WTC11 (cell line): ENCODE data around the gene C1orf159. TPM values are rescaled to one million over a fixed set of nuclear protein-coding genes. Genes with fewer than 3 reads are reported as not detected.

Experiments used
- ATAC-seq: fragments of 200-7000 bp; cut with Tn5 transposase; 2 replicates; pipeline ENCODE4 v1.10.0; 2021; ENCODE audit warnings: mild to moderate bottlenecking, moderate library complexity
- CTCF ChIA-PET: fragments of 300-600 bp; sonication (Branson Sonifier 250); formaldehyde crosslinking; loops from one replicate; lab custom pipeline; 2021; ENCODE audit warnings: antibody characterized with exemption; lab: Charles Lee
- POLR2A ChIA-PET: fragments of 350-600 bp; sonication (Branson Sonifier 250); formaldehyde crosslinking; loops from one replicate; lab custom pipeline; 2021; ENCODE audit warnings: antibody characterized with exemption; lab: Charles Lee
- DNase-seq: peaks from one replicate; pipeline ENCODE4 v3.0.0; 2021; ENCODE audit warnings: low spot score
- H3K27ac Mint-ChIP-seq: 2 replicates; pipeline ENCODE4 v1.8.0; 2021; ENCODE audit warnings: mixed read lengths
- H3K27me3 Mint-ChIP-seq: 2 replicates; pipeline ENCODE4 v1.8.0; 2021; ENCODE audit warnings: low read depth, mild to moderate bottlenecking, moderate library complexity, mixed read lengths
- H3K36me3 Mint-ChIP-seq: 2 replicates; pipeline ENCODE4 v1.8.0; 2021; ENCODE audit warnings: mixed read lengths
- H3K4me1 Mint-ChIP-seq: 2 replicates; pipeline ENCODE4 v1.8.0; 2022; ENCODE audit warnings: mixed read lengths
- H3K4me3 Mint-ChIP-seq: 2 replicates; pipeline ENCODE4 v1.8.0; 2021; ENCODE audit warnings: mild to moderate bottlenecking, moderate library complexity, mixed read lengths
- H3K9me3 Mint-ChIP-seq: 2 replicates; pipeline ENCODE4 v1.8.0; 2021; ENCODE audit warnings: mixed read lengths
- ATF1 ChIP-seq: sonication (generic); formaldehyde crosslinking; IDR thresholded peaks from 2 replicates; pipeline ENCODE4 v1.8.1; 2023; ENCODE audit warnings: mild to moderate bottlenecking, moderate library complexity, missing genetic modification reagents
- ELF4 ChIP-seq: sonication (generic); formaldehyde crosslinking; IDR thresholded peaks from 2 replicates; pipeline ENCODE4 v1.8.1; 2022; ENCODE audit warnings: low read depth, mild to moderate bottlenecking, moderate library complexity, missing genetic modification reagents
- ESRRA ChIP-seq: sonication (generic); formaldehyde crosslinking; IDR thresholded peaks from 2 replicates; pipeline ENCODE4 v1.8.1; 2022; ENCODE audit warnings: mild to moderate bottlenecking, missing genetic modification reagents, borderline replicate concordance
- ETV6 ChIP-seq: sonication (generic); formaldehyde crosslinking; IDR thresholded peaks from 2 replicates; pipeline ENCODE4 v1.8.1; 2022; ENCODE audit warnings: mild to moderate bottlenecking, missing genetic modification reagents
- GABPB1 ChIP-seq: sonication (generic); formaldehyde crosslinking; IDR thresholded peaks from 2 replicates; pipeline ENCODE4 v1.8.1; 2023; ENCODE audit warnings: mild to moderate bottlenecking, missing genetic modification reagents
- GRHL2 ChIP-seq: fragments of 250-450 bp; sonication (Bioruptor Pico); IDR thresholded peaks from 2 replicates; pipeline ENCODE4 v1.8.0; 2022; ENCODE audit warnings: mild to moderate bottlenecking, moderate library complexity; ENCODE audit not compliant: insufficient replicate concordance, severe bottlenecking
- HMGA2 ChIP-seq: fragments of 250-450 bp; sonication (Bioruptor Pico); IDR thresholded peaks from 2 replicates; pipeline ENCODE4 v1.4.0; 2021; ENCODE audit warnings: mild to moderate bottlenecking, moderate library complexity
- KAT7 ChIP-seq: sonication (generic); formaldehyde crosslinking; IDR thresholded peaks from 2 replicates; pipeline ENCODE4 v1.8.1; 2023; ENCODE audit warnings: missing genetic modification reagents, mild to moderate bottlenecking, borderline replicate concordance
- NFATC4 ChIP-seq: fragments of 250-450 bp; sonication (Bioruptor Pico); IDR thresholded peaks from 2 replicates; pipeline ENCODE4 v1.9.0; 2021; ENCODE audit warnings: mild to moderate bottlenecking
- NFYB ChIP-seq: sonication (generic); formaldehyde crosslinking; conservative IDR thresholded peaks from 2 replicates; pipeline ENCODE4 v1.8.0; 2022; ENCODE audit warnings: low read depth, missing genetic modification reagents
- NR2C2 ChIP-seq: sonication (generic); formaldehyde crosslinking; IDR thresholded peaks from 2 replicates; pipeline ENCODE4 v1.8.0; 2022; ENCODE audit warnings: mild to moderate bottlenecking, missing genetic modification reagents
- OVOL2 ChIP-seq: fragments of 250-450 bp; sonication (Bioruptor Pico); IDR thresholded peaks from 2 replicates; pipeline ENCODE4 v1.9.0; 2021; ENCODE audit warnings: mild to moderate bottlenecking, borderline replicate concordance
- SP1 ChIP-seq: sonication (generic); formaldehyde crosslinking; conservative IDR thresholded peaks from 2 replicates; pipeline ENCODE4 v1.8.1; 2022; ENCODE audit warnings: missing genetic modification reagents
- TCF7 ChIP-seq: sonication (generic); formaldehyde crosslinking; IDR thresholded peaks from 2 replicates; pipeline ENCODE4 v1.8.0; 2022; ENCODE audit warnings: mild to moderate bottlenecking, low read depth, missing genetic modification reagents, moderate library complexity
- ZBTB21 ChIP-seq: sonication (generic); formaldehyde crosslinking; IDR thresholded peaks from 2 replicates; pipeline ENCODE4 v1.8.1; 2023; ENCODE audit warnings: mild to moderate bottlenecking, missing genetic modification reagents, borderline replicate concordance
- ZNF317 ChIP-seq: sonication (generic); formaldehyde crosslinking; IDR thresholded peaks from 2 replicates; pipeline ENCODE4 v1.8.1; 2023; ENCODE audit warnings: low read depth, mild to moderate bottlenecking, moderate library complexity, missing genetic modification reagents, borderline replicate concordance
- ZNF671 ChIP-seq: fragments of 250-450 bp; sonication (Bioruptor Pico); IDR thresholded peaks from 2 replicates; pipeline ENCODE4 v1.8.0; 2021; ENCODE audit warnings: mild to moderate bottlenecking
- total RNA-seq: library from RNA; stranded (reverse); gene quantifications from 3 replicates; pipeline ENCODE4 v1.2.3, GENCODE V29; 2021
- TF ChIP-seq, protein P1 (sequence below): sonication (generic); formaldehyde crosslinking; IDR thresholded peaks from 2 replicates; pipeline ENCODE4 v1.8.1; 2023; ENCODE audit warnings: mild to moderate bottlenecking, moderate library complexity, missing genetic modification reagents
- TF ChIP-seq, protein P2 (sequence below): sonication (generic); formaldehyde crosslinking; IDR thresholded peaks from 2 replicates; pipeline ENCODE4 v1.8.0; 2023; ENCODE audit warnings: missing genetic modification reagents, mild to moderate bottlenecking, borderline replicate concordance
- TF ChIP-seq, protein P3 (sequence below): sonication (generic); formaldehyde crosslinking; IDR thresholded peaks from 2 replicates; pipeline ENCODE4 v1.8.0; 2023; ENCODE audit warnings: mild to moderate bottlenecking, missing genetic modification reagents

Gene C1orf159
- total RNA-seq, 1 experiment from 2014 or later, result 17.8 TPM

DNA sequence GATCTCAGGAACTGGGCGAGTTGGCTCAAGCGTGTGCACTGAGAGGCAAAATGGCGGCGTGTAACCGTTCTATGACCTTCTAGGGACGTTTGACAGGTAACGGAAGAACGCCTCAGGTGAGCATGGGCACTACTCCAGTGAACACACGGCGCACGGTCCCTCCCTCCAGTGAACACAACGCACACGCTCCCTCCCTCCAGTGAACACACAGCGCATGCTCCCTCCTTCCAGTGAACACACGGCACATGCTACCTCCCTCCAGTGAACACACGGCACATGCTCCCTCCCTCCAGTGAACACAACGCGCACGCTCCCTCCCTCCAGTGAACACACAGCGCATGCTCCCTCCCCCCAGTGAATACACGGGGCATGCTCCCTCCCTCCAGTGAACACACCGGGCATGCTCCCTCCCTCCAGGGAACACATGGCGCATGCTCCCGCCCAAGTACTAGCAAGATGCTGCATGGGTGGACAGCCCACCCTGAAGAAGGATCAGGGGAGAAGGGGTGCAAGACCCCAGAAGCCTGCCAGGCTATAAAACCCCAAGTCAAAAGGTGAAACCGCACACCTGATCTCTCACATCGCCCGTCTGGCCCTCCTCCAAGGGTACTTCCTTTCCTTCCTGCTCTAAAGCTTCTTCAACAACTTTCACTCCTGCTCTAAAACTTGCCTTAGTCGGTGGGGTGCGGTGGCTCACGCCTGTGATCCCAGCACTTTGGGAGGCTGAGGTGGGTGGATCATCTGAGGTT lies 3.5 kb downstream of the C1orf159 start (continued):
- TF ChIP-seq GRHL2 (CRISPR knock-in tag) (no peak), HMGA2 (CRISPR knock-in tag) (no peak)
- TF ChIP-seq, all 79 proteins: peak for 0

DNA sequence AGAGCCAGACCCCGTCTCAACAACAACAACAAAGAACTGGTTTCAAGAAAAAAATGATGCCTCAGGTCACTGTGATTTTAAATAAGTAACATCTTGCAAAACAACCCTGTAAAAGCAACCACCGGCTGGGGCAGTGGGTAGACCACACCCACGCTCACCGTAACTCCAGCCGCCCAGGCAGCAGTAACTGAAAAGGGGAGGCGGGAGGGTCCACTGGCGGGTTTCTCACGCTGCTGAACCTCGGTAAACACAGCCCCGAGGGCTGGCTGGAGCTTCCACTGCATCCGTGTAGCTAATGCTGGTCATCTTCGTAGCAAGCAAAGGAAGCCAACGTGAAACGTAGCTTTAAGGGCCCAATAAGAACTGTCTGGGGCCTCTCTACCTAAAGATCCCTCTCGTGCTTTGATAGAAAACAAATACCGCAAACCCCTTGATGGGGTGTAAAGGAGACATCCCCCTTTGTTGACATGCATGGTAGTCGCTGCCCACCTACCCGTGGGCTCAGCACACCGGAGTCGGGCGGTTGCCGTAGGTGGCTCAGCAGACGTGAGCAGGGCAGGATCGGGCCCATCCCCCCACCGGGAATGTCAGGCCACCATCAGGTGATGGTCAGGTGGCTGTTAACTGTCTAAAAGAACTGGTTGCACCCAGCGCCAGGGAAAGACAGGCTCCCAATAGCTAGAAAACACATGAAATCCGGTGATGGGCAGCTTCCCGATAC lies 4.2 kb downstream of the C1orf159 start:
- Mint-ChIP-seq H3K9me3 (peaks cover 27% of the 10 kb centered on the region), H3K36me3 (peaks cover 36% of the 10 kb centered on the region), H3K4me1 (peaks cover 17% of the 10 kb centered on the region), H3K27ac (no peak overlapping the region), H3K27me3 (peaks cover 3% of the 10 kb centered on the region), H3K4me3 (no peak overlapping the region)
- CTCF ChIA-PET, result no interaction called here
- no peak for DNase-seq
- no peak for ATAC-seq
- POLR2A ChIA-PET, result no interaction called here
- TF ChIP-seq ZBTB21 (no peak), ATF1 (CRISPR knock-in tag) (no peak), ELF4 (CRISPR knock-in tag) (no peak), OVOL2 (CRISPR knock-in tag) (no peak), NFYB (CRISPR knock-in tag) (no peak), ETV6 (no peak), TCF7 (no peak), ZNF317 (CRISPR knock-in tag) (no peak), GABPB1 (no peak), NFATC4 (CRISPR knock-in tag) (no peak), KAT7 (no peak), NR2C2 (CRISPR knock-in tag) (no peak), ZNF671 (CRISPR knock-in tag) (no peak), ESRRA (CRISPR knock-in tag) (no peak), SP1 (CRISPR knock-in tag) (no peak)
- TF ChIP-seq, protein P1, sequence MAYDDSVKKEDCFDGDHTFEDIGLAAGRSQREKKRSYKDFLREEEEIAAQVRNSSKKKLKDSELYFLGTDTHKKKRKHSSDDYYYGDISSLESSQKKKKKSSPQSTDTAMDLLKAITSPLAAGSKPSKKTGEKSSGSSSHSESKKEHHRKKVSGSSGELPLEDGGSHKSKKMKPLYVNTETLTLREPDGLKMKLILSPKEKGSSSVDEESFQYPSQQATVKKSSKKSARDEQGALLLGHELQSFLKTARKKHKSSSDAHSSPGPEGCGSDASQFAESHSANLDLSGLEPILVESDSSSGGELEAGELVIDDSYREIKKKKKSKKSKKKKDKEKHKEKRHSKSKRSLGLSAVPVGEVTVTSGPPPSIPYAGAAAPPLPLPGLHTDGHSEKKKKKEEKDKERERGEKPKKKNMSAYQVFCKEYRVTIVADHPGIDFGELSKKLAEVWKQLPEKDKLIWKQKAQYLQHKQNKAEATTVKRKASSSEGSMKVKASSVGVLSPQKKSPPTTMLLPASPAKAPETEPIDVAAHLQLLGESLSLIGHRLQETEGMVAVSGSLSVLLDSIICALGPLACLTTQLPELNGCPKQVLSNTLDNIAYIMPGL (CRISPR knock-in tag), result no peak
- TF ChIP-seq, protein P2, sequence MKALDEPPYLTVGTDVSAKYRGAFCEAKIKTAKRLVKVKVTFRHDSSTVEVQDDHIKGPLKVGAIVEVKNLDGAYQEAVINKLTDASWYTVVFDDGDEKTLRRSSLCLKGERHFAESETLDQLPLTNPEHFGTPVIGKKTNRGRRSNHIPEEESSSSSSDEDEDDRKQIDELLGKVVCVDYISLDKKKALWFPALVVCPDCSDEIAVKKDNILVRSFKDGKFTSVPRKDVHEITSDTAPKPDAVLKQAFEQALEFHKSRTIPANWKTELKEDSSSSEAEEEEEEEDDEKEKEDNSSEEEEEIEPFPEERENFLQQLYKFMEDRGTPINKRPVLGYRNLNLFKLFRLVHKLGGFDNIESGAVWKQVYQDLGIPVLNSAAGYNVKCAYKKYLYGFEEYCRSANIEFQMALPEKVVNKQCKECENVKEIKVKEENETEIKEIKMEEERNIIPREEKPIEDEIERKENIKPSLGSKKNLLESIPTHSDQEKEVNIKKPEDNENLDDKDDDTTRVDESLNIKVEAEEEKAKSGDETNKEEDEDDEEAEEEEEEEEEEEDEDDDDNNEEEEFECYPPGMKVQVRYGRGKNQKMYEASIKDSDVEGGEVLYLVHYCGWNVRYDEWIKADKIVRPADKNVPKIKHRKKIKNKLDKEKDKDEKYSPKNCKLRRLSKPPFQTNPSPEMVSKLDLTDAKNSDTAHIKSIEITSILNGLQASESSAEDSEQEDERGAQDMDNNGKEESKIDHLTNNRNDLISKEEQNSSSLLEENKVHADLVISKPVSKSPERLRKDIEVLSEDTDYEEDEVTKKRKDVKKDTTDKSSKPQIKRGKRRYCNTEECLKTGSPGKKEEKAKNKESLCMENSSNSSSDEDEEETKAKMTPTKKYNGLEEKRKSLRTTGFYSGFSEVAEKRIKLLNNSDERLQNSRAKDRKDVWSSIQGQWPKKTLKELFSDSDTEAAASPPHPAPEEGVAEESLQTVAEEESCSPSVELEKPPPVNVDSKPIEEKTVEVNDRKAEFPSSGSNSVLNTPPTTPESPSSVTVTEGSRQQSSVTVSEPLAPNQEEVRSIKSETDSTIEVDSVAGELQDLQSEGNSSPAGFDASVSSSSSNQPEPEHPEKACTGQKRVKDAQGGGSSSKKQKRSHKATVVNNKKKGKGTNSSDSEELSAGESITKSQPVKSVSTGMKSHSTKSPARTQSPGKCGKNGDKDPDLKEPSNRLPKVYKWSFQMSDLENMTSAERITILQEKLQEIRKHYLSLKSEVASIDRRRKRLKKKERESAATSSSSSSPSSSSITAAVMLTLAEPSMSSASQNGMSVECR, result no peak
- TF ChIP-seq, protein P3, sequence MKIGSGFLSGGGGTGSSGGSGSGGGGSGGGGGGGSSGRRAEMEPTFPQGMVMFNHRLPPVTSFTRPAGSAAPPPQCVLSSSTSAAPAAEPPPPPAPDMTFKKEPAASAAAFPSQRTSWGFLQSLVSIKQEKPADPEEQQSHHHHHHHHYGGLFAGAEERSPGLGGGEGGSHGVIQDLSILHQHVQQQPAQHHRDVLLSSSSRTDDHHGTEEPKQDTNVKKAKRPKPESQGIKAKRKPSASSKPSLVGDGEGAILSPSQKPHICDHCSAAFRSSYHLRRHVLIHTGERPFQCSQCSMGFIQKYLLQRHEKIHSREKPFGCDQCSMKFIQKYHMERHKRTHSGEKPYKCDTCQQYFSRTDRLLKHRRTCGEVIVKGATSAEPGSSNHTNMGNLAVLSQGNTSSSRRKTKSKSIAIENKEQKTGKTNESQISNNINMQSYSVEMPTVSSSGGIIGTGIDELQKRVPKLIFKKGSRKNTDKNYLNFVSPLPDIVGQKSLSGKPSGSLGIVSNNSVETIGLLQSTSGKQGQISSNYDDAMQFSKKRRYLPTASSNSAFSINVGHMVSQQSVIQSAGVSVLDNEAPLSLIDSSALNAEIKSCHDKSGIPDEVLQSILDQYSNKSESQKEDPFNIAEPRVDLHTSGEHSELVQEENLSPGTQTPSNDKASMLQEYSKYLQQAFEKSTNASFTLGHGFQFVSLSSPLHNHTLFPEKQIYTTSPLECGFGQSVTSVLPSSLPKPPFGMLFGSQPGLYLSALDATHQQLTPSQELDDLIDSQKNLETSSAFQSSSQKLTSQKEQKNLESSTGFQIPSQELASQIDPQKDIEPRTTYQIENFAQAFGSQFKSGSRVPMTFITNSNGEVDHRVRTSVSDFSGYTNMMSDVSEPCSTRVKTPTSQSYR (CRISPR knock-in tag), result no peak
